ENCODE results near the gene NDUFS7. TPM values are rescaled to one million over a fixed set of nuclear protein-coding genes. Genes with fewer than 3 reads are reported as not detected.

Gene NDUFS7
- total and polyA plus RNA-seq, 9 of the 15 experiments (the other 6 are each of a cell fraction or from before 2014, with no cell fraction given): 6.0 to 271 (median 60.6) TPM

GRCh38 chr19:1366899-1367870, 16.5 kb upstream of the NDUFS7 start:
- Histone ChIP-seq H3K9me1 (ENCODE audit: control insufficient read depth, insufficient read depth, low read length) (no peaks in the 10 kb centered on the region), H3K9ac (ENCODE audit: insufficient read depth in 1 of 2, low read depth in 2 of 2, low read length in 2 of 2) (peak overlapping the region in 1 of 2 experiments; percentile 88; a peak in 2 of 4 replicates), H3K79me2 (ENCODE audit: control insufficient read depth, insufficient read depth, low read length) (no peaks in the 10 kb centered on the region), H3K4me1 (replicated peaks in 1 of 2; ENCODE audit: control insufficient read depth in 2 of 2, insufficient read depth in 2 of 2, low read length in 2 of 2) (peaks cover 12 to 45% of the 10 kb centered on the region in 2 experiments), H3K36me3 (ENCODE audit: control insufficient read depth, insufficient read depth, low read length) (peaks cover 87% of the 10 kb centered on the region), H3K27ac (ENCODE audit: extremely low read depth, low read depth, low read length) (peak overlapping the region; percentile 40; the same call in 2 of the 3 replicates), H3K4me3 (no peak overlapping the region), H3K9me3 (replicated peaks; ENCODE audit: control insufficient read depth, insufficient read depth, low read depth, low read length) (no peaks in the 10 kb centered on the region), H3K27me3 (ENCODE audit: control insufficient read depth in 2 of 2, insufficient read depth in 2 of 2, low read length in 2 of 2) (no peaks in the 10 kb centered on the region), H2AFZ (ENCODE audit: low read depth, low read length) (no peak overlapping the region; the same call in 1 of the 2 replicates), H3K4me2 (ENCODE audit: insufficient read depth, low read length) (no peak overlapping the region; the same call in 1 of the 2 replicates), H4K20me1 (replicated peaks; ENCODE audit: control insufficient read depth, insufficient read depth, low read length) (no peaks in the 10 kb centered on the region)
- intact Hi-C loops (cut with micrococcal nuclease) (no loop called here), in situ Hi-C loops (cut with MboI) (no loop called here)
- no TSS peak for BruUV-seq (replicated peaks)
- CTCF ChIA-PET (ENCODE audit: low intra/inter-chr PET ratio): no interaction called here
- POLR2A ChIA-PET: interaction anchor here (0.5 to 1.9 kb wide), 5 partner anchors 9 to 314 kb away, joined by 3 to 6 read pairs (median 3); no protein-coding TSS in a partner anchor
- ATAC-seq (peak; percentile 48), FAIRE-seq (peak; percentile 71), DNase-seq (ENCODE audit: extremely low read depth in 1 of 4, low spot score in 3 of 4) (no peak)
- 73% methylated on average over 34 of the region's 35 CpGs for WGBS (ENCODE audit: insufficient coverage, low coverage, missing lambda C conversion rate)
- TF ChIP-seq, protein P1, sequence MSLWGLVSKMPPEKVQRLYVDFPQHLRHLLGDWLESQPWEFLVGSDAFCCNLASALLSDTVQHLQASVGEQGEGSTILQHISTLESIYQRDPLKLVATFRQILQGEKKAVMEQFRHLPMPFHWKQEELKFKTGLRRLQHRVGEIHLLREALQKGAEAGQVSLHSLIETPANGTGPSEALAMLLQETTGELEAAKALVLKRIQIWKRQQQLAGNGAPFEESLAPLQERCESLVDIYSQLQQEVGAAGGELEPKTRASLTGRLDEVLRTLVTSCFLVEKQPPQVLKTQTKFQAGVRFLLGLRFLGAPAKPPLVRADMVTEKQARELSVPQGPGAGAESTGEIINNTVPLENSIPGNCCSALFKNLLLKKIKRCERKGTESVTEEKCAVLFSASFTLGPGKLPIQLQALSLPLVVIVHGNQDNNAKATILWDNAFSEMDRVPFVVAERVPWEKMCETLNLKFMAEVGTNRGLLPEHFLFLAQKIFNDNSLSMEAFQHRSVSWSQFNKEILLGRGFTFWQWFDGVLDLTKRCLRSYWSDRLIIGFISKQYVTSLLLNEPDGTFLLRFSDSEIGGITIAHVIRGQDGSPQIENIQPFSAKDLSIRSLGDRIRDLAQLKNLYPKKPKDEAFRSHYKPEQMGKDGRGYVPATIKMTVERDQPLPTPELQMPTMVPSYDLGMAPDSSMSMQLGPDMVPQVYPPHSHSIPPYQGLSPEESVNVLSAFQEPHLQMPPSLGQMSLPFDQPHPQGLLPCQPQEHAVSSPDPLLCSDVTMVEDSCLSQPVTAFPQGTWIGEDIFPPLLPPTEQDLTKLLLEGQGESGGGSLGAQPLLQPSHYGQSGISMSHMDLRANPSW (CRISPR knock-in tag; IDR thresholded peaks at IDR 0.05): no peak
- peak; percentile 79 for TF ChIP-seq ZNF766 (CRISPR knock-in tag; conservative IDR thresholded peaks at IDR 0.05)
- peak; percentile 49 for TF ChIP-seq VEZF1 (CRISPR knock-in tag; IDR thresholded peaks at IDR 0.05)
- TF ChIP-seq SMAD3 (CRISPR knock-in tag; conservative IDR thresholded peaks at IDR 0.05): 0 out of 2 replicates have a peak, but pooled peaks have one; percentile 56
- TF ChIP-seq ATF4 (CRISPR knock-in tag; IDR thresholded peaks at IDR 0.05): 0 out of 2 replicates have a peak, but pooled peaks have one; percentile 14
- no peak for TF ChIP-seq MED1 (CRISPR knock-in tag; IDR thresholded peaks at IDR 0.05; ENCODE audit: borderline replicate concordance)
- TF ChIP-seq IRF1 (CRISPR knock-in tag; IDR thresholded peaks at IDR 0.05; ENCODE audit: borderline replicate concordance): no peak
- TF ChIP-seq ERF (CRISPR knock-in tag; IDR thresholded peaks at IDR 0.05): 0 out of 2 replicates have a peak, but pooled peaks have one; percentile 25
- no peak for TF ChIP-seq RAD51 (IDR thresholded peaks at IDR 0.05; ENCODE audit: borderline replicate concordance, low read depth)
- peak; percentile 49; the same call in 1 of the 2 replicates for TF ChIP-seq MAX (CRISPR knock-in tag; IDR thresholded peaks at IDR 0.05)
- TF ChIP-seq SREBF1 (IDR thresholded peaks at IDR 0.05; ENCODE audit: borderline replicate concordance, low read depth, low read length): no peak
- no peak for TF ChIP-seq MBD2 (IDR thresholded peaks at IDR 0.05; ENCODE audit: borderline replicate concordance, low read depth)
- TF ChIP-seq MEF2A (IDR thresholded peaks at IDR 0.05; ENCODE audit: control insufficient read depth, low read depth, low read length): 0 out of 2 replicates have a peak, but pooled peaks have one; percentile 23
